AG09309 (cell line): ENCODE data around the gene CALCR.
"Not testable (repeated sequence)": the region's sequence is repeated elsewhere in the genome, so short reads cannot be mapped to it uniquely, and the experiment has no call there.

Source experiments
- DNase-seq: peaks from one replicate; pipeline ENCODE4 v3.0.0-alpha.2; 2010; ENCODE audit warnings: low read depth
- H3K4me3 ChIP-seq: 2 replicates; pipeline ENCODE4 v1.5.1; 2011; ENCODE audit warnings: mild to moderate bottlenecking, low read depth, low read length, moderate library complexity; ENCODE audit not compliant: control insufficient read depth
- TF ChIP-seq, protein P1 (sequence below): IDR thresholded peaks from 2 replicates; pipeline ENCODE4 v1.5.1; 2011; ENCODE audit warnings: mild to moderate bottlenecking, low read depth, low read length, inconsistent platforms; ENCODE audit not compliant: insufficient read depth, control insufficient read depth; ENCODE audit errors: missing control alignments

CALCR gene

DNA sequence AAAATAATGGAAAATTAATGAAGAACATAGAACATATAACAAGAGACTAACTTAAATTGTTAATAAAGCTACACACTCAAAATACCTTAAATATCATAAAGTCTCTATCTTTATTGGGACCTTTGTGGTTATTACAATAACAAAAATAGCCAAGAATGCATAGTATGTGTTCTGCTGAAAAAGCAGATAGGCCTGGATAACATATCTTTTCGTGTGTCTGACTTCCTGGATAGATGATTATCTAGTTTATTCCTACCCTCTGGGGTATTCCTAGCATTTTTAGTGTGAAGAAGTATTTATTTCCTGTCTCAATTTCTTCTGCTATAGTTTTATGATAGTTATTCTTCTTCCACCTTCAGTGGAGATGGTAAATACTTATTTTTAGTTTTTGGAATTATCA is 36.5 kb downstream of the CALCR start:
- TF ChIP-seq, protein P1, sequence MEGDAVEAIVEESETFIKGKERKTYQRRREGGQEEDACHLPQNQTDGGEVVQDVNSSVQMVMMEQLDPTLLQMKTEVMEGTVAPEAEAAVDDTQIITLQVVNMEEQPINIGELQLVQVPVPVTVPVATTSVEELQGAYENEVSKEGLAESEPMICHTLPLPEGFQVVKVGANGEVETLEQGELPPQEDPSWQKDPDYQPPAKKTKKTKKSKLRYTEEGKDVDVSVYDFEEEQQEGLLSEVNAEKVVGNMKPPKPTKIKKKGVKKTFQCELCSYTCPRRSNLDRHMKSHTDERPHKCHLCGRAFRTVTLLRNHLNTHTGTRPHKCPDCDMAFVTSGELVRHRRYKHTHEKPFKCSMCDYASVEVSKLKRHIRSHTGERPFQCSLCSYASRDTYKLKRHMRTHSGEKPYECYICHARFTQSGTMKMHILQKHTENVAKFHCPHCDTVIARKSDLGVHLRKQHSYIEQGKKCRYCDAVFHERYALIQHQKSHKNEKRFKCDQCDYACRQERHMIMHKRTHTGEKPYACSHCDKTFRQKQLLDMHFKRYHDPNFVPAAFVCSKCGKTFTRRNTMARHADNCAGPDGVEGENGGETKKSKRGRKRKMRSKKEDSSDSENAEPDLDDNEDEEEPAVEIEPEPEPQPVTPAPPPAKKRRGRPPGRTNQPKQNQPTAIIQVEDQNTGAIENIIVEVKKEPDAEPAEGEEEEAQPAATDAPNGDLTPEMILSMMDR, result no peak
- no peak overlapping the region for H3K4me3 ChIP-seq

DNA sequence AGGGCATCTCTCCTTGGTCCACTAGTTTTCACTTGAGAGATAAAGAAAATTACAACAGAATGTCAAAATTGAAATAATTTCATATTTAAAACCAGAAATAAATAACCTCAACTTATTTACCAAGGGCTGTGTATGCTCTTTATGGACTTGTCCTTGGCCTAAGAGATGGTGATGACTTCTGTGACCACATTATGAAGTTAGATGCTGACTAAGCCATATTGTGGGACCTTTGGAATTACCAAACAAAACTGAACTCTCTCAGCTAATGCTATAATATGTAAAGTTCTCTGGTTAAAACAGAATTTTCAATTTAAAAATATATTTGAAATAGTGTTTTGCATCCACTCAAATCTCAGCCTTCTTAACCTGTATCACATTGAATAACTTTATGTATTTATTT is 38.9 kb downstream of the CALCR start:
- DNase-seq, result no peak
- TF ChIP-seq, protein P1, result no peak
- no peak overlapping the region for H3K4me3 ChIP-seq

More for the DNA sequence above, 36.5 kb downstream of the CALCR start:
- no peak for DNase-seq

DNA sequence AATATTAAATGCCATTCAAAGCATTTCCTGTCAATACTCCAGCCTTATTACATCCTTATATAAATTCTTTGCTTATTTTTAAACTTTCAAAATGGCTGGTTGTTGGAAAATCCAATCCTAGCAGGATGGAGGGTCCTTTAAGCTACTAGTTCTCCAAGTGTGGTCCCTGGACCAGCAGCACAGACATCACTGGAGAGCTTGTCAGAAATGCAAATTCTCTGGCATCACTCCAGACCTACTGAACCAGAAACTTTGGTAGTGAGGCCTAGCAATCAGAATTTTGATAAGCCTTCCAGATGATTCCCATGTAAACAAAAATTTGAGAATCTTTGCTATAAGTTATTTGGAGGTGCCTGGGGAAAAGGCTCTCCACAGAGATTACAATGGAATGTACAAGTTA is 43.8 kb downstream of the CALCR start:
- H3K4me3 ChIP-seq, result no peak overlapping the region
- no peak for DNase-seq
- TF ChIP-seq, protein P1, result no peak

DNA sequence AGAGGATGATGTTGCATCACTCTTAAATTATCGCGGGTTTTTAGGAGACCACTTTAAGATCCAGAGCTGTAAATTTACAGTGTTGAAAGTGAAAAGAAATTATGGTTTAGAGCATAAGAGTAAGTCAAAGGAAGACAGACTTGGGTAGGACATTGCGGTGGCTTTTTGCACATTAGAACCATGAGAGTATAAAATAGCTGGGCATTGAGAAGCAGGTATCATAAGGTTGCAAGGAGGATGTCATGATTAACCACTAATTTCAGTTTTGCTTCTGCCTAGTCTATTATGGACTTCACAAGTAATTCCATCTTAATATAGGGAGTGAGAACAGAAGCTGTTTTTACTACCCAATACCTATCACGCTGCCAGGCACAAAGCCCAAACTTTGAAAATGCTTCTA is 57.7 kb downstream of the CALCR start:
- TF ChIP-seq, protein P1, result no peak
- no peak overlapping the region for H3K4me3 ChIP-seq
- DNase-seq, result no peak

DNA sequence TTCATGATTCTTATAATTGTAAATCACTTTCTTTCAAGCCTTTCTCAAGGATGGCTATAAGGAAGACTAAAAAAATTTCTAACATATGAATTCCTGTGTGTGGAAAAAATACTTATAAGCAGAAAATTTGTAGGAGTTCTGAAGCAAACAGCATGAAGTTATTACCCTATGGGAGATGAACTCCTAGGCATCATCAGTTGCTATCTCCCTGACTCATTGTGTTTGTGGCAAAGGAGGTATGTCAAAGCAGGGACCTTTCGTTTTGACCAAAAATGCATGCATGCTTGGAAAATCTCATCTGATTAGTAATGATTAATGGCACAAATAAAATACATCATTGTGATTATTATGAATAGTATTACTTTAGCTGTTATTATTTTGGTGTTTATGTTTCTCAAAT is 59.4 kb downstream of the CALCR start:
- TF ChIP-seq, protein P1, result no peak
- H3K4me3 ChIP-seq, result no peak overlapping the region
- no peak for DNase-seq

DNA sequence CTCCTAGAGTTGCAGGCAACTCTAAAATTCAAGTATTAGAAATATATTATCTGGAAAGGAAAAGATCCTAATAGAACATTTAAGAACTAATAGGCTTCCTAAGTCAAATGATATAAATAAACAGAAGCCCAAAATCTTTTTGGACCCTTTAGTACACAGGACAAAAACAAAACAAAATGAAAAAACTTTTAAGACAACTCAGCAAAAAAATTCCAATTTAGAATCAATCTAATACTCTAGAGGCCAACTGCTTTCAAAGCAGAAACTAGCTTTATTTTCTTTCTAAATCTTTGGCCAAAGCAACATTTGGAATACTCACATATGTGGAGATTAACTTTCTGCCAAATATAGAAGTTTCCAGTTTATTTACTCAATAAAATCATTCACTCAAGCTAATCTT is 65.2 kb downstream of the CALCR start:
- no peak for DNase-seq
- TF ChIP-seq, protein P1, result no peak
- no peak overlapping the region for H3K4me3 ChIP-seq

DNA sequence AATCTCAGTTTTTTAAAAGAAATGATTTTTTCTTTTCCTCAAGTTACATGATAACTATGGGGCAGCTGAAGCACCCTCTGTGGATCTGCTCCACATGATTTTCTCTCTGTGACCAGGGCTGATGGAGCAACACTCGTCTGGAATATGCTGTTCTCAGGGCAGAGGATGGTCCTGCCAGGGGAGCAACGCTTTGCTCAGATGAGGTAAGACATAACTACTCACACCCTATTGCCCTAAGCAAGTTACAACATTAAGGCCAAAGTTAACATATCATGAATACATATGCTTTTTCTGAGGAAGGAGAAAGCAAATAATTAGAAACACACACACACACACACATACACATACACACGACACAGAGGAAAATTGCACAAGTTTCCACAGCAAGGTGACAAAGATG is 71.4 kb downstream of the CALCR start:
- H3K4me3 ChIP-seq, result no peak overlapping the region
- TF ChIP-seq, protein P1, result no peak
- no peak for DNase-seq

DNA sequence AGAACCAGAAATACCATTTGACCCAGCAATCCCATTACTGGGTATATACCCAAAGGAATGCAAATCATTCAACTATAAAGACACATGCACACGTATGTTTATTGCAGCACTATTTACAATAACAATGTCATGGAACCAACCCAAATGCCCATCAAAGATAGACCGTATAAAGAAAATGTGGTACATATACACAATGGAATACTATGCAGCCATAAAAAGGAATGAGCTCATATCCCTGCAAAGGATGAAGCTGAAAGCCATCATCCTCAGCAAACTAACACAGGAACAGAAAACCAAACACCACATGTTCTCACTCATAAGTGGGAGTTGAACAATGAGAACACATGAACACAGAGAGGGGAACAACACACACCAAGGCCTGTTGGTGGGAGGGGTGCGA is 82.7 kb downstream of the CALCR start:
- DNase-seq, H3K4me3 ChIP-seq: not testable (repeated sequence)
